ENCODE data around the gene CERK.

DNA sequence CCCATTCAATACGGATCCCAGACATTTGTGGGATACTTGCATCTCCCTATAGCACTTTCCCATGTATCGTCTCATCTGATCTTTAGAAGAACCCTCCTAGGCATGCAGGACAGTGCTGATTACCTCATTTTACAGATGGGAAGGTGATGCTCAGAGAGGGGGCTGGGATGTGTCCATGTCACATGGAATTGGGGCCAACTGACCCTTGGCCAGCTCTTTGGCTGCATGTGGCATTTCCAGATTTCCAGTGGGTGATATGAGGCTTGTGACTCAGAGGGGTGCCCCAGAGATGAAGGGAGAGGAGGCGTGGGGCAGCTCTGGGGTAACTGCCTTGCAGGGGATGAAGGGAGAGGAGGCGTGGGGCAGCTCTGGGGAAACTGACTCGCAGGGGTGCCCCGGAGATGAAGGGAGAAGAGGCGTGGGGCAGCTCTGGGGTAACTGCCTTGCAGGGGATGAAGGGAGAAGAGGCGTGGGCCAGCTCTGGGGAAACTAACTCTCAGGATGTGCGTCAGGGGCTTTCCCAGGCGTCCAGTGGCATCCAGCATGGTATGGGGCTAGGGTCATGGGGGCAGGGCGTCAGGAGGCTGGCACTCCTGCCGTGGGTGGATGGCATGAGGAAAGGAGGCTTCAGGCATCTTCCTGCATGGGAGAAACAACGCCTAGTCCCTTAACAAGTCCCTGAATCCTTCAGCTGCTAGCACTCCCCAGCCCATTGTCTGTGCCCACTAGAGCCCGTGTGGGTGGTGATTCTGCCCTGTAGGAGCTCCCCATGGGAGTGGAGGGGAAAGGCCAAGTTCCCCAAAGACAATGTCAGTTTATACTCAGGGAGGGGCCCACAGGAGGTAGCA lies 11.9 kb upstream of the CERK start:
- TF ChIP-seq, protein P1, sequence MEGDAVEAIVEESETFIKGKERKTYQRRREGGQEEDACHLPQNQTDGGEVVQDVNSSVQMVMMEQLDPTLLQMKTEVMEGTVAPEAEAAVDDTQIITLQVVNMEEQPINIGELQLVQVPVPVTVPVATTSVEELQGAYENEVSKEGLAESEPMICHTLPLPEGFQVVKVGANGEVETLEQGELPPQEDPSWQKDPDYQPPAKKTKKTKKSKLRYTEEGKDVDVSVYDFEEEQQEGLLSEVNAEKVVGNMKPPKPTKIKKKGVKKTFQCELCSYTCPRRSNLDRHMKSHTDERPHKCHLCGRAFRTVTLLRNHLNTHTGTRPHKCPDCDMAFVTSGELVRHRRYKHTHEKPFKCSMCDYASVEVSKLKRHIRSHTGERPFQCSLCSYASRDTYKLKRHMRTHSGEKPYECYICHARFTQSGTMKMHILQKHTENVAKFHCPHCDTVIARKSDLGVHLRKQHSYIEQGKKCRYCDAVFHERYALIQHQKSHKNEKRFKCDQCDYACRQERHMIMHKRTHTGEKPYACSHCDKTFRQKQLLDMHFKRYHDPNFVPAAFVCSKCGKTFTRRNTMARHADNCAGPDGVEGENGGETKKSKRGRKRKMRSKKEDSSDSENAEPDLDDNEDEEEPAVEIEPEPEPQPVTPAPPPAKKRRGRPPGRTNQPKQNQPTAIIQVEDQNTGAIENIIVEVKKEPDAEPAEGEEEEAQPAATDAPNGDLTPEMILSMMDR (IDR thresholded peaks at IDR 0.05; ENCODE audit: low read depth, low read length) = no peak
- TF ChIP-seq POLR2A (IDR thresholded peaks at IDR 0.05; ENCODE audit: extremely low read depth, insufficient read length) (no peak), MAX (IDR thresholded peaks at IDR 0.05; ENCODE audit: low read depth, low read length) (no peak)

All from NB4 (cell line).